CD4-positive, alpha-beta memory T cell (primary cell): ENCODE data around the gene KCNB1. TPM values are rescaled to one million over a fixed set of nuclear protein-coding genes. Genes with fewer than 3 reads are reported as not detected.

Source experiments
- CTCF ChIA-PET: fragments of 350-600 bp; sonication (Branson Sonifier 250); formaldehyde crosslinking; loops from one replicate; lab custom pipeline; 2021; ENCODE audit warnings: inconsistent platforms; ENCODE audit not compliant: partially characterized antibody; lab: Charles Lee
- POLR2A ChIA-PET: fragments of 350-600 bp; sonication (Branson Sonifier 250); formaldehyde crosslinking; loops from one replicate; lab custom pipeline; 2021; ENCODE audit not compliant: partially characterized antibody; lab: Charles Lee
- DNase-seq, 5 donors: peaks; one replicate each; pipeline versions ENCODE4 v3.0.0 to v3.0.0-alpha.2; 2020 to 2022; ENCODE audit warnings: mixed read lengths in 1 of 5
- H3K27ac ChIP-seq: one replicate; pipeline ENCODE4 v1.7.0; 2013; ENCODE audit warnings: low read depth, low read length
- H3K27me3 ChIP-seq: 2 replicates; pipeline ENCODE4 v1.7.0; 2013; ENCODE audit warnings: mild to moderate bottlenecking, low read length, moderate library complexity; ENCODE audit not compliant: insufficient read depth
- H3K36me3 ChIP-seq: 2 replicates; pipeline ENCODE4 v1.7.0; 2013; ENCODE audit warnings: mild to moderate bottlenecking, low read length, moderate library complexity; ENCODE audit not compliant: insufficient read depth
- H3K4me1 ChIP-seq: 2 replicates; pipeline ENCODE4 v1.7.0; 2013; ENCODE audit warnings: mild to moderate bottlenecking, low read length, moderate library complexity; ENCODE audit not compliant: insufficient read depth
- H3K4me3 ChIP-seq, 2 donors: one replicate each; pipeline ENCODE4 v1.7.0; 2013; ENCODE audit warnings: low read length in 2 of 2, mild to moderate bottlenecking in 1 of 2
- H3K9me3 ChIP-seq, 2 donors: one replicate each; pipeline ENCODE4 v1.7.0; 2013; ENCODE audit warnings: low read length in 2 of 2, control low read depth in 1 of 2; ENCODE audit not compliant: control insufficient read depth in 1 of 2
- H3K27ac Mint-ChIP-seq, 7 donors: one replicate each; pipeline ENCODE4 v1.8.0; 2020 to 2021; ENCODE audit warnings: mixed read lengths in 7 of 7, mild to moderate bottlenecking in 6 of 7, inconsistent platforms in 3 of 7, moderate library complexity in 3 of 7
- H3K27me3 Mint-ChIP-seq, 2 donors: one replicate each; pipeline ENCODE4 v1.8.0; 2020 to 2021; ENCODE audit warnings: mixed read lengths in 2 of 2
- H3K36me3 Mint-ChIP-seq, 2 donors: one replicate each; pipeline ENCODE4 v1.8.0; 2020 to 2021; ENCODE audit warnings: mixed read lengths in 2 of 2, inconsistent platforms in 1 of 2, mild to moderate bottlenecking in 1 of 2
- H3K4me1 Mint-ChIP-seq, 4 donors: one replicate each; pipeline ENCODE4 v1.8.0; 2020 to 2021; ENCODE audit warnings: mixed read lengths in 4 of 4, mild to moderate bottlenecking in 1 of 4
- H3K4me3 Mint-ChIP-seq, 8 donors: one replicate each; pipeline ENCODE4 v1.8.0; 2020 to 2021; ENCODE audit warnings: mixed read lengths in 8 of 8, mild to moderate bottlenecking in 7 of 8, moderate library complexity in 6 of 8, inconsistent platforms in 3 of 8
- H3K9me3 Mint-ChIP-seq, 8 donors: one replicate each; pipeline ENCODE4 v1.8.0; 2020 to 2021; ENCODE audit warnings: mixed read lengths in 8 of 8, mild to moderate bottlenecking in 5 of 8, inconsistent platforms in 3 of 8, moderate library complexity in 1 of 8
- intact Hi-C: fragments of 100-400 bp; cut with micrococcal nuclease; formaldehyde crosslinking; loops from one replicate; pipeline ENCODE4 v1.15.1; 2023
- polyA plus RNA-seq, 2 donors: library from polyadenylated mRNA; unstranded; fragments of 300-500 nt; fragmentation: Illumina TruSeq; gene quantifications; one replicate each; pipeline ENCODE4 v1.2.3, GENCODE V29; 2021
- total RNA-seq, 2 experiments: library from RNA; stranded (reverse); gene quantifications; one replicate each; pipeline ENCODE4 v1.2.3, GENCODE V29; 2021

The KCNB1 gene
- total and polyA plus RNA-seq, 4 experiments from 2014 or later: 0.09 TPM; not detected in 3

- no peaks in the 10 kb centered on the region for H3K27me3 ChIP-seq
- no peak for DNase-seq
- CTCF ChIA-PET: no interaction called here
- intact Hi-C loops: no loop called here
- H3K9me3 Mint-ChIP-seq: no peaks in the 10 kb centered on the region
- no peak overlapping the region for H3K27ac ChIP-seq
- no peak overlapping the region for H3K4me3 ChIP-seq
- H3K4me1 ChIP-seq: no peaks in the 10 kb centered on the region
- no peaks in the 10 kb centered on the region for H3K9me3 ChIP-seq
- POLR2A ChIA-PET: no interaction called here
- H3K36me3 ChIP-seq: no peaks in the 10 kb centered on the region
- no peaks in the 10 kb centered on the region for H3K4me1 Mint-ChIP-seq
- H3K36me3 Mint-ChIP-seq: no peaks in the 10 kb centered on the region
- H3K27ac Mint-ChIP-seq: no peak overlapping the region
- no peak overlapping the region for H3K4me3 Mint-ChIP-seq
- peaks cover 20 to 25% of the 10 kb centered on the region in 2 donors for H3K27me3 Mint-ChIP-seq
Observed at GRCh38 chr20:49461894-49462620, 20.4 kb downstream of the KCNB1 start.

GRCh38 chr20:49460916-49461315 is 21.6 kb downstream of the KCNB1 start:
- CTCF ChIA-PET: no interaction called here
- H3K9me3 Mint-ChIP-seq: no peaks in the 10 kb centered on the region
- no peaks in the 10 kb centered on the region for H3K27me3 ChIP-seq
- POLR2A ChIA-PET: no interaction called here
- no peak overlapping the region for H3K4me3 Mint-ChIP-seq
- no peak overlapping the region for H3K27ac Mint-ChIP-seq
- H3K36me3 ChIP-seq: no peaks in the 10 kb centered on the region
- no peak overlapping the region for H3K4me3 ChIP-seq
- peaks cover 17 to 24% of the 10 kb centered on the region in 2 donors for H3K27me3 Mint-ChIP-seq
- no peaks in the 10 kb centered on the region for H3K4me1 Mint-ChIP-seq
- no peak overlapping the region for H3K27ac ChIP-seq
- no peaks in the 10 kb centered on the region for H3K9me3 ChIP-seq
- no peaks in the 10 kb centered on the region for H3K36me3 Mint-ChIP-seq
- DNase-seq: no peak
- no peaks in the 10 kb centered on the region for H3K4me1 ChIP-seq
- intact Hi-C loops: no loop called here

- Histone ChIP-seq H3K9me3 (no peaks in the 10 kb centered on the region), H3K27ac (no peak overlapping the region), H3K4me1 (no peaks in the 10 kb centered on the region), H3K36me3 (no peaks in the 10 kb centered on the region), H3K27me3 (no peaks in the 10 kb centered on the region), H3K4me3 (no peak overlapping the region)
- no peaks in the 10 kb centered on the region for H3K36me3 Mint-ChIP-seq
- POLR2A ChIA-PET: no interaction called here
- no peak overlapping the region for H3K4me3 Mint-ChIP-seq
- CTCF ChIA-PET: no interaction called here
- H3K4me1 Mint-ChIP-seq: no peaks in the 10 kb centered on the region
- intact Hi-C loops: no loop called here
- H3K27me3 Mint-ChIP-seq: peaks cover 15 to 17% of the 10 kb centered on the region in 2 donors
- DNase-seq: no peak
- no peaks in the 10 kb centered on the region for H3K9me3 Mint-ChIP-seq
- H3K27ac Mint-ChIP-seq: no peak overlapping the region
Observed at GRCh38 chr20:49460131-49460530, 22.3 kb downstream of the KCNB1 start.

- CTCF ChIA-PET: no interaction called here
- H3K27ac Mint-ChIP-seq: no peak overlapping the region
Observed at GRCh38 chr20:49459684-49460083, 22.8 kb downstream of the KCNB1 start.

GRCh38 chr20:49457444-49457843 is 25.0 kb downstream of the KCNB1 start:
- Histone ChIP-seq H3K4me1 (no peaks in the 10 kb centered on the region), H3K4me3 (no peak overlapping the region), H3K36me3 (no peaks in the 10 kb centered on the region), H3K27me3 (no peaks in the 10 kb centered on the region), H3K9me3 (no peaks in the 10 kb centered on the region), H3K27ac (no peak overlapping the region)
- Mint-ChIP-seq H3K9me3 (peaks cover 0 to 1% (median 0%) of the 10 kb centered on the region in 8 donors), H3K36me3 (no peaks in the 10 kb centered on the region), H3K4me3 (no peak overlapping the region), H3K27ac (no peak overlapping the region), H3K27me3 (peaks cover 19 to 24% of the 10 kb centered on the region in 2 donors), H3K4me1 (no peaks in the 10 kb centered on the region)
- POLR2A ChIA-PET: no interaction called here
- intact Hi-C loops: no loop called here
- CTCF ChIA-PET: no interaction called here
- no peak for DNase-seq

More at GRCh38 chr20:49459684-49460083, 22.8 kb downstream of the KCNB1 start:
- no peaks in the 10 kb centered on the region for H3K9me3 ChIP-seq
- H3K4me3 ChIP-seq: no peak overlapping the region
- Mint-ChIP-seq H3K4me1 (no peaks in the 10 kb centered on the region), H3K27me3 (peaks cover 15 to 18% of the 10 kb centered on the region in 2 donors), H3K36me3 (no peaks in the 10 kb centered on the region), H3K4me3 (no peak overlapping the region), H3K9me3 (no peaks in the 10 kb centered on the region)
- no peaks in the 10 kb centered on the region for H3K27me3 ChIP-seq
- H3K4me1 ChIP-seq: no peaks in the 10 kb centered on the region
- intact Hi-C loops: no loop called here
- no peak for DNase-seq
- H3K27ac ChIP-seq: no peak overlapping the region
- no peaks in the 10 kb centered on the region for H3K36me3 ChIP-seq
- POLR2A ChIA-PET: no interaction called here

- Histone ChIP-seq H3K36me3 (no peaks in the 10 kb centered on the region), H3K9me3 (no peaks in the 10 kb centered on the region), H3K27me3 (no peaks in the 10 kb centered on the region), H3K4me3 (no peak overlapping the region), H3K27ac (no peak overlapping the region), H3K4me1 (no peaks in the 10 kb centered on the region)
- ChIA-PET POLR2A (no interaction called here), CTCF (no interaction called here)
- Mint-ChIP-seq H3K27me3 (peaks cover 19 to 21% of the 10 kb centered on the region in 2 donors), H3K9me3 (peaks cover 0 to 1% (median 0%) of the 10 kb centered on the region in 8 donors), H3K27ac (no peak overlapping the region), H3K4me3 (no peak overlapping the region), H3K4me1 (no peaks in the 10 kb centered on the region), H3K36me3 (no peaks in the 10 kb centered on the region)
- intact Hi-C loops: no loop called here
- DNase-seq: no peak
Observed at GRCh38 chr20:49456646-49457045, 25.8 kb downstream of the KCNB1 start.

GRCh38 chr20:49455691-49456090 is 26.8 kb downstream of the KCNB1 start:
- Mint-ChIP-seq H3K4me1 (no peaks in the 10 kb centered on the region), H3K36me3 (no peaks in the 10 kb centered on the region), H3K4me3 (no peak overlapping the region), H3K27ac (no peak overlapping the region), H3K27me3 (peaks cover 17 to 24% of the 10 kb centered on the region in 2 donors), H3K9me3 (peaks cover 0 to 1% (median 0%) of the 10 kb centered on the region in 8 donors)
- ChIA-PET POLR2A (no interaction called here), CTCF (no interaction called here)
- H3K27ac ChIP-seq: no peak overlapping the region
- intact Hi-C loops: no loop called here
- H3K4me1 ChIP-seq: no peaks in the 10 kb centered on the region
- DNase-seq: no peak
- no peaks in the 10 kb centered on the region for H3K36me3 ChIP-seq
- H3K4me3 ChIP-seq: no peak overlapping the region
- H3K9me3 ChIP-seq: no peaks in the 10 kb centered on the region
- H3K27me3 ChIP-seq: no peaks in the 10 kb centered on the region
